ENCODE data around the gene OCEL1. TPM values are rescaled to one million over a fixed set of nuclear protein-coding genes. Genes with fewer than 3 reads are reported as not detected.

Gene OCEL1
- total RNA-seq, 2 donors from 2014 or later, result 21.6 to 26.2 TPM

DNA sequence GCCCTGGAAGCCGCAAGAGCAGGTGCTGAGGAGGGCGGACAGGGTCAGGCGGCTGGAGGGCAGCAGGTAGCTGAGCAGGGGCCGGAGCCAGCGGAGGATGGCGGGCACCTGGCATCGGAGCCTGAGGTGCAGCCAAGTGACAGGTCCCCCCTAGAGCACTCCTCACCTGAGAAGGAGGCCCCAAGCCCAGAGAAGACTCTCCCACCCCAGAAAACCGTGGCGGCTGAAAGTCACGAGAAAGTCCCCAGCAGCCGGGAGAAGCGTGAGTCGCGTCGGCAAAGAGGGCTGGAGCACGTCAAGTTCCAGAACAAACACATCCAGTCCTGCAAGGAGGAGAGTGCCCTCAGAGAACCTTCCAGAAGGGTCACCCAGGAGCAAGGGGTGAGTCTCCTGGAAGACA lies 31.4 kb upstream of the OCEL1 start:
- DNase-seq (ENCODE audit: low spot score), result no peak
- TF ChIP-seq, protein P1, sequence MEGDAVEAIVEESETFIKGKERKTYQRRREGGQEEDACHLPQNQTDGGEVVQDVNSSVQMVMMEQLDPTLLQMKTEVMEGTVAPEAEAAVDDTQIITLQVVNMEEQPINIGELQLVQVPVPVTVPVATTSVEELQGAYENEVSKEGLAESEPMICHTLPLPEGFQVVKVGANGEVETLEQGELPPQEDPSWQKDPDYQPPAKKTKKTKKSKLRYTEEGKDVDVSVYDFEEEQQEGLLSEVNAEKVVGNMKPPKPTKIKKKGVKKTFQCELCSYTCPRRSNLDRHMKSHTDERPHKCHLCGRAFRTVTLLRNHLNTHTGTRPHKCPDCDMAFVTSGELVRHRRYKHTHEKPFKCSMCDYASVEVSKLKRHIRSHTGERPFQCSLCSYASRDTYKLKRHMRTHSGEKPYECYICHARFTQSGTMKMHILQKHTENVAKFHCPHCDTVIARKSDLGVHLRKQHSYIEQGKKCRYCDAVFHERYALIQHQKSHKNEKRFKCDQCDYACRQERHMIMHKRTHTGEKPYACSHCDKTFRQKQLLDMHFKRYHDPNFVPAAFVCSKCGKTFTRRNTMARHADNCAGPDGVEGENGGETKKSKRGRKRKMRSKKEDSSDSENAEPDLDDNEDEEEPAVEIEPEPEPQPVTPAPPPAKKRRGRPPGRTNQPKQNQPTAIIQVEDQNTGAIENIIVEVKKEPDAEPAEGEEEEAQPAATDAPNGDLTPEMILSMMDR (IDR thresholded peaks at IDR 0.05), result no peak
- TF ChIP-seq POLR2AphosphoS5 (IDR thresholded peaks at IDR 0.05) (no peak), POLR2A (IDR thresholded peaks at IDR 0.05) (no peak)
- H3K27ac ChIP-seq, result no peak overlapping the region
- H3K4me1 ChIP-seq (replicated peaks), result no peaks in the 10 kb centered on the region
- H3K4me3 ChIP-seq, result no peak overlapping the region
- H3K27me3 ChIP-seq (replicated peaks; ENCODE audit: insufficient read depth), result no peaks in the 10 kb centered on the region
- intact Hi-C loops (cut with DNase I), result no loop called here
- no peaks in the 10 kb centered on the region for H3K9me3 ChIP-seq
- WGBS, result 93% methylated on average over 16 of the region's 16 CpGs
- H3K36me3 ChIP-seq, result peaks cover 20 to 32% of the 10 kb centered on the region in 2 donors

DNA sequence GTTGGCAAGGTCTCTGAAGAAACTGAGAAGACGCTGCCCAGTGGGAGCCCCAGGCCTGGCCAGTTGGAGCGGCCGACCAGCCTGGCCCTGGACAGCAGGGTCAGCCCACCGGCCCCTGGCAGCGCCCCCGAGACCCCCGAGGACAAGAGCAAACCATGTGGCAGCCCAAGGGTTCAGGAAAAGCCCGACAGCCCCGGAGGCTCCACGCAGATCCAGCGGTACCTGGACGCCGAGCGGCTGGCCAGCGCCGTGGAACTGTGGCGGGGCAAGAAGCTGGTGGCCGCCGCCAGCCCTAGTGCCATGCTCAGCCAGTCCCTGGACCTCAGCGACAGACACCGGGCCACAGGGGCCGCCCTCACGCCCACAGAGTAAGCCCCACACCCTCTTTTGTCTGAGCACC lies 30.9 kb upstream of the OCEL1 start:
- TF ChIP-seq POLR2AphosphoS5 (IDR thresholded peaks at IDR 0.05), result no peak
- TF ChIP-seq, protein P1 (IDR thresholded peaks at IDR 0.05), result no peak
- TF ChIP-seq POLR2A (IDR thresholded peaks at IDR 0.05), result no peak
- Histone ChIP-seq H3K36me3 (peaks cover 17 to 32% of the 10 kb centered on the region in 2 donors), H3K27ac (no peak overlapping the region), H3K4me3 (no peak overlapping the region), H3K4me1 (replicated peaks) (no peaks in the 10 kb centered on the region), H3K27me3 (replicated peaks; ENCODE audit: insufficient read depth) (no peaks in the 10 kb centered on the region), H3K9me3 (no peaks in the 10 kb centered on the region)
- intact Hi-C loops (cut with DNase I), result no loop called here
- no peak for DNase-seq (ENCODE audit: low spot score)
- 91% methylated on average over 23 of the region's 23 CpGs for WGBS

DNA sequence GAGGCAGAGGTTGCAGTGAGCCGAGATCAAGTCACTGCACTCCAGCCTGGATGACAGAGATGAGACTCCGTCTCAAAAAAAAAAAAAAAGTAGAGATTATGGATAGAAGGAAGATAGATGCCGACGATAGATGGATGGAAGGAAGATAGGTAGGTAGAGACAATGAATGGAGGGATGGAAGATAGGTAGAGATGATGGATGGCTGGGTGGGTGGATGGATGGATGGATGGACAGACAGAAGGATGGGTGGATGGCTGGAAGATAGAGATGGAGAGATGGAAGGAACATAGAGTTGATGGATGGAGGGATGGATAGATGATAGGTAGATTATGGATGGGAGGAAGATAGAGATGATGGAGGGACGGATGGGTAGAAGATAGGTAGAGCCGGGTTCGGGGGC lies 29.4 kb upstream of the OCEL1 start:
- DNase-seq (ENCODE audit: low spot score), result no peak
- Histone ChIP-seq H3K27me3 (replicated peaks; ENCODE audit: insufficient read depth) (no peaks in the 10 kb centered on the region), H3K9me3 (no peaks in the 10 kb centered on the region), H3K4me1 (replicated peaks) (no peaks in the 10 kb centered on the region), H3K4me3 (no peak overlapping the region), H3K27ac (no peak overlapping the region), H3K36me3 (peaks cover 7 to 39% of the 10 kb centered on the region in 2 donors)
- 98% methylated on average over 7 of the region's 7 CpGs for WGBS
- intact Hi-C loops (cut with DNase I), result no loop called here
- TF ChIP-seq POLR2AphosphoS5 (IDR thresholded peaks at IDR 0.05), result no peak
- TF ChIP-seq, protein P1 (IDR thresholded peaks at IDR 0.05), result no peak

DNA sequence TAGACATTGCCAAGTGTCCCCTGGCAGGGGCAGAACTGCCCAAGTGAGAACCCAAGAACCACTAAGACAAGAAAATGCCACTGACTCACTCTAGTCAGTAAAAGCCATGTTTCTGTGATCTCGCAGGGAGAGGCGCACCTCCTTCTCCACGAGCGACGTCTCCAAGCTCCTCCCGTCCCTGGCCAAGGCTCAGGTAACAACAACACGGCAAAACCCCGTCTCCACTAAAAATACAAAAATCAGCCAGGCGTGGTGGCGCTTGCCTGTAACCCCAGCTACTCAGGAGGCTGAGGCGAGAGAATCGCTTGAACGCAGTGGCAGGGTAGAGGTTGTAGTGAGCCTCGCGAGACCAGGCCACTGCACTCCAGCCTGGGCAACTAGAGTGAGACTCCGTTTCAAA lies 28.4 kb upstream of the OCEL1 start:
- WGBS, result 87% methylated on average over 16 of the region's 16 CpGs
- Histone ChIP-seq H3K4me3 (no peak overlapping the region), H3K4me1 (replicated peaks) (no peaks in the 10 kb centered on the region), H3K27me3 (replicated peaks; ENCODE audit: insufficient read depth) (no peaks in the 10 kb centered on the region), H3K27ac (no peak overlapping the region), H3K36me3 (peaks cover 10 to 39% of the 10 kb centered on the region in 2 donors), H3K9me3 (no peaks in the 10 kb centered on the region)
- no peak for DNase-seq (ENCODE audit: low spot score)
- TF ChIP-seq POLR2A (IDR thresholded peaks at IDR 0.05), result no peak
- TF ChIP-seq, protein P1 (IDR thresholded peaks at IDR 0.05), result no peak
- TF ChIP-seq POLR2AphosphoS5 (IDR thresholded peaks at IDR 0.05), result no peak
- intact Hi-C loops (cut with DNase I), result no loop called here

DNA sequence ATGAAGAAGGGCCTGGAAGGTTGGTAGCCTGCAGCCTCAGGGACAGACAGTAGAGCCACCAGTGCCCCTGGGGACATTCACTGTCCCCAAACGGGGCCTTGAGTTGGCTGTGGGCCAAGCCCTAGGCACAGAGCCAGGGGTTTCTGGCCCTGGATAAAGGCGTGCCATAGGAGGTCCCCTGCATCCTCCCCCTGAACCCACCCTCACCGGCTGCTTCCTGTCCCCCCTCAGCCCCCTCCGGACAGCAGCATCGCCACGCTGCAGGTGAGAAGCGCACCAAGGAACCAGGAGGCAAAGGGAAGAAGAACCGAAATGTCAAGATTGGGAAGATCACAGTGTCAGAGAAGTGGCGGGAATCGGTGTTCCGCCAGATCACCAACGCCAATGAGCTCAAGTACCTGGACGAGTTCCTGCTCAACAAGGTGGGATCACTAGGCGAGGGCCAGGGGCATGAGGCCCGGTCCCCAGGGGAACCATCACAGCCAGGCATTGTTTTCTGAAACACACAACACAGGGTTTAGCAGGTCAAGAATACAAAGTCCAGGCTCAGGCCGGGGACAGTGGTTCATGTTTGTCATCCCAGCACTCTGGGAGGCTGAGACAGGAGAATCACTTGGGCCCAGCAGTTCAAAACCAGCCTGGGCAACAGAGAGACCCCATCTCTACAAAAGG lies 25.5 kb upstream of the OCEL1 start:
- no peak overlapping the region for H3K4me3 ChIP-seq
- no peaks in the 10 kb centered on the region for H3K9me3 ChIP-seq
- intact Hi-C loops (cut with DNase I), result no loop called here
- DNase-seq (ENCODE audit: low spot score), result no peak
- TF ChIP-seq POLR2AphosphoS5 (IDR thresholded peaks at IDR 0.05), result no peak
- TF ChIP-seq POLR2A (IDR thresholded peaks at IDR 0.05), result no peak
- TF ChIP-seq, protein P1 (IDR thresholded peaks at IDR 0.05), result no peak
- no peak overlapping the region for H3K27ac ChIP-seq
- H3K4me1 ChIP-seq (replicated peaks), result no peaks in the 10 kb centered on the region
- WGBS, result 80% methylated on average over 16 of the region's 16 CpGs
- H3K27me3 ChIP-seq (replicated peaks; ENCODE audit: insufficient read depth), result no peaks in the 10 kb centered on the region
- peaks cover 4 to 32% of the 10 kb centered on the region in 2 donors for H3K36me3 ChIP-seq
